RWPE1 (cell line): ENCODE measurements around the gene HS6ST1.

Experiments used
- CTCF ChIA-PET: fragments of 350-600 bp; sonication (Branson Sonifier 250); formaldehyde crosslinking; extraction: SDS; loops from one replicate; lab custom pipeline; 2021; lab: Yijun Ruan, JAX
- POLR2A ChIA-PET: fragments of 400-600 bp; formaldehyde crosslinking; extraction: SDS; loops from one replicate; lab custom pipeline; 2020; ENCODE audit warnings: antibody characterized with exemption; ENCODE audit not compliant: low non-redundant PET; lab: Yijun Ruan, JAX
- DNase-seq: peaks from one replicate; pipeline ENCODE4 v3.0.0; 2012; ENCODE audit warnings: low spot score
- H3K27ac ChIP-seq: fragments of 450-650 bp; 2 replicates; pipeline ENCODE4 v1.5.1; 2017
- TF ChIP-seq, protein P1 (sequence below): fragments of 450-650 bp; conservative IDR thresholded peaks from 2 replicates; pipeline ENCODE4 v1.5.1; 2017; ENCODE audit warnings: low read depth, mild to moderate bottlenecking

HS6ST1 gene

DNA sequence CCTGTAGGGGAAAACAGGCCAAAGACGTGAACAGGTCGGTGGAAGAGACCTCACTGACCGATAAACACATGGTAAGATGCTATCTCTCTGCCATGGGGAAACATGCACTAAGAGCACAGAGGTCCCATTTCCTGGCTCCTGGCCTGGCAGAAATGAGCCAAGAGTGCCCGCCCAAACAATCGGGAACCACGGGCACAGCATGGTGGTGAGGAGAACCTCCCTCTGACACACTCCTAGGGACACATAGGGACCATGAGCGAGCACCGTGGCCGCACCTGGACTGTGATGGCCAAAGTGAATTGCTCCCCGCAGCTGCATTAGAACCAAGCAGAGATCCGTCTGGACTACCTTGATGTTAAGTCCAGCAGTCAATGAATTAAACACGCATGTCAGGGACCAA lies 11.1 kb downstream of the HS6ST1 start:
- ChIA-PET CTCF (no interaction called here), POLR2A (no interaction called here)
- TF ChIP-seq, protein P1, sequence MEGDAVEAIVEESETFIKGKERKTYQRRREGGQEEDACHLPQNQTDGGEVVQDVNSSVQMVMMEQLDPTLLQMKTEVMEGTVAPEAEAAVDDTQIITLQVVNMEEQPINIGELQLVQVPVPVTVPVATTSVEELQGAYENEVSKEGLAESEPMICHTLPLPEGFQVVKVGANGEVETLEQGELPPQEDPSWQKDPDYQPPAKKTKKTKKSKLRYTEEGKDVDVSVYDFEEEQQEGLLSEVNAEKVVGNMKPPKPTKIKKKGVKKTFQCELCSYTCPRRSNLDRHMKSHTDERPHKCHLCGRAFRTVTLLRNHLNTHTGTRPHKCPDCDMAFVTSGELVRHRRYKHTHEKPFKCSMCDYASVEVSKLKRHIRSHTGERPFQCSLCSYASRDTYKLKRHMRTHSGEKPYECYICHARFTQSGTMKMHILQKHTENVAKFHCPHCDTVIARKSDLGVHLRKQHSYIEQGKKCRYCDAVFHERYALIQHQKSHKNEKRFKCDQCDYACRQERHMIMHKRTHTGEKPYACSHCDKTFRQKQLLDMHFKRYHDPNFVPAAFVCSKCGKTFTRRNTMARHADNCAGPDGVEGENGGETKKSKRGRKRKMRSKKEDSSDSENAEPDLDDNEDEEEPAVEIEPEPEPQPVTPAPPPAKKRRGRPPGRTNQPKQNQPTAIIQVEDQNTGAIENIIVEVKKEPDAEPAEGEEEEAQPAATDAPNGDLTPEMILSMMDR, result no peak
- no peak for DNase-seq
- H3K27ac ChIP-seq, result peak overlapping the region; percentile 98

DNA sequence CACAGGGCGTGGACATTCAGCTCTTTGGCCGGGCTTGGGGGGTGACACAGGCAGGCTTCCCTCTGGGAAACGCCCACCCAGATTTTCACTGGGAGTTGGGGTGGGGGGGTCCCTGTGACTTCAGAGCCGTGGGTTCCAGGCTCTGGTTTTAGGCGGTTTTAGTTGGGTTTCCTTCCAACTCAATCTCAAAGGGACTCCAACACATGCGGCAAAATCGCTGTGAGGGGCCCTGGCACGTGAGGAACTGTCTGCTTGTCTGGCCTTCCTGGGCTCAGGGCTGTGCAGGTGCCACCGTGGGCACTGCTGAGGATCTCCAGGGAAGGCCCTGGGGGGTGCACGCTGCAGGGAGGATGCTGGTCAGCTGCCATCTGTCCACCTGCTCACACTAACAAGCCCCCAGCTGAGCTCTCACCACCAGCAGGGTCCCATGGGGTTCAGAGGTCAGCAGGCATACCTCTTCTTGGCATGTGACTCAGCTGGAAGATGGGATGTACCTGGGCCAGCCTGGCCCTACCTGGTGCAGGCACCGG lies 11.7 kb downstream of the HS6ST1 start:
- ChIA-PET CTCF (interaction anchor here (0.6 to 2.2 kb wide), 6 partner anchors 10 to 245 kb away, joined by 3 to 10 read pairs (median 4); no protein-coding TSS in a partner anchor), POLR2A (no interaction called here)
- no peak for DNase-seq
- H3K27ac ChIP-seq, result peak overlapping the region; percentile 98
- TF ChIP-seq, protein P1, result no peak

GRCh38 chr2:128306081-128306930 lies 12.4 kb downstream of the HS6ST1 start:
- POLR2A ChIA-PET, result interaction anchor here (0.7 kb wide), 1 partner anchor 25 kb away, joined by 4 read pairs; no protein-coding TSS in a partner anchor
- peak; percentile 91 for DNase-seq
- H3K27ac ChIP-seq, result peak overlapping the region; percentile 98
- CTCF ChIA-PET, result interaction anchor here (0.6 to 2.2 kb wide), 8 partner anchors 11 to 983 kb away, joined by 3 to 10 read pairs (median 4); no protein-coding TSS in a partner anchor
- TF ChIP-seq, protein P1, result peak; percentile 50

DNA sequence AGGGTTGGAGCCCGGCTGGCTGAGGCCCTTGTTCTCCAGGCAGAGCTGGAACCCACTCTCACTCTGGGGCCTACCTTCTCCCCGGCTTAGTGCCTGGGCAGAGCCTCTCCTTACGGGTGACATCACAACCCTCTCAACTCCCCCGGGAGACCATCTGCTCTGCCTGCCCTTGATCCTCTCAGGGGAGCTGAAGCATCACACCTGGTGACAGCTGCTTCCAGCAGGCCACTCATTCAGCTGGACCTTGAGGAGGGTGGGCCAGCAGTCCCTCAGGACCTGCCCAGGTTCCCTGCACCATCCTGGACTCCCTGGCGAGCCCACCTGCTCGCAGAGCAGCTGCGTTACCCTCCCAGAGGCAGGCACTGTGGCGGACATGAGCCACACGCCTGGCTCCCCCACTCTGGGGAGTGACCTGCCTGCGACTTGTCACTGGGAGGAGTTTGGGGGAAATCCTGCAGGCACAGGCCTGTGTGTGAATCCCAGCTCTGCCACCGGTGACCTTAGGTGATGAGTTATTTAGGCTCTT lies 13.1 kb downstream of the HS6ST1 start:
- ChIA-PET POLR2A (interaction anchor here (0.7 kb wide), 1 partner anchor 26 kb away, joined by 4 read pairs; no protein-coding TSS in a partner anchor), CTCF (interaction anchor here (0.7 to 2.2 kb wide), 6 partner anchors 12 to 983 kb away, joined by 3 to 10 read pairs (median 4); no protein-coding TSS in a partner anchor)
- peak; percentile 83 for DNase-seq
- peak overlapping the region; percentile 98 for H3K27ac ChIP-seq
- TF ChIP-seq, protein P1, result no peak

DNA sequence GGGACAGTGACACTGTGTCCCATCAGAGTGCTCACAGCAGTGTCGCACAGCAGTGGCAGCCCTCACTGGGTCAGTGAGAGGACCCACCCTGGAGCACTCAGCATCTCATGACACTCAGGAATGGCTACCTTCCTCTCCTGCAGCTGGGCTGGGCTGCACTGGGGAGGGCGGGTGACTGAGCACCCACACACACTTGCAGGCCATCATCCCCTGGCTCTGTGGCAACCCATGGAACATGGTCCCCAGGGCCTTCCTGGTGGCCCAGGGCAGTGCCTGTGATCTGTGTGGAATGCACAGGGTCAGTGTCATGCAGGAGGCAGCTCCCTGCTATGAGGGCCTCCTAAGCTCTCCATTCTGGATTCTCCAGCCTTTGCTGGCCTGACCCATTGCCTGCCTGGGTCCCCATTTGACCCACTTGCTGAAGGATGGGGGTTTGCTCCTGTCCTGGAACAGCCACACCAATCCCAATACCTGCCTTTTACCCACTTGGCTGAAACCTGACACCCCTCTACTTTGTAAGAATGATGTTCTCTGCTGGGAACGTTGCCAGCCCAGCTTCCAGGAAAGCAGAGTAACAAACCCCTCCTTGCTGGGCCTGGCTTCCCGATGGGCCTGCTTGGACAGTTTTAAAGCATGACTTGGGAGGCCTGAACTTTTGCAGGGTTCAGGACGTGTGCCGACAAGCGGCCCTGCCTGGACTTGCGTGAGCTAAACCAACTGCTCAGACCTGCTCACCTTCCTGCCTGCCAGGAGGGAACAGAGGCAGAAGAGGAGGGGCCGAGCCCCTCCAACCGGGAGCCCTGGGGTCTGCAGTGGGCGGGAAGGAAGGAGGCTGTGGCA lies 13.7 kb downstream of the HS6ST1 start:
- POLR2A ChIA-PET, result interaction anchor here (0.6 kb wide), 1 partner anchor 120 kb away, joined by 3 read pairs; no protein-coding TSS in a partner anchor
- CTCF ChIA-PET, result interaction anchor here (0.5 to 2.2 kb wide), 6 partner anchors 9 to 156 kb away, joined by 3 to 10 read pairs (median 4); no protein-coding TSS in a partner anchor
- TF ChIP-seq, protein P1, result no peak
- peak overlapping the region; percentile 98 for H3K27ac ChIP-seq
- DNase-seq, result peak; percentile 97
